HepG2 (cell line): ENCODE results near the gene GRIK5. TPM values are rescaled to one million over a fixed set of nuclear protein-coding genes. Genes with fewer than 3 reads are reported as not detected.

ENCODE experiments used
- AGO1 ChIP-seq: fragments of 200-400 bp; formaldehyde crosslinking; IDR thresholded peaks from 2 replicates; pipeline ENCODE4 v1.6.1; 2017; ENCODE audit warnings: mild to moderate bottlenecking, low read depth, low read length, moderate library complexity; ENCODE audit not compliant: poor library complexity, severe bottlenecking
- HNF4G ChIP-seq, 2 experiments: sonication (generic) in 1 of 2; formaldehyde crosslinking in 1 of 2; IDR thresholded peaks; 2 replicates each; pipeline versions ENCODE4 v1.4.0 to v1.6.1; 2011 to 2020; ENCODE audit warnings: borderline replicate concordance in 2 of 2, low read depth in 2 of 2, mild to moderate bottlenecking in 2 of 2, low read length in 1 of 2, missing genetic modification reagents in 1 of 2, moderate library complexity in 1 of 2
- HNRNPLL ChIP-seq: fragments of 200-400 bp; formaldehyde crosslinking; IDR thresholded peaks from 2 replicates; pipeline ENCODE4 v1.6.1; 2017; ENCODE audit warnings: mild to moderate bottlenecking, low read depth, low read length; ENCODE audit not compliant: poor library complexity, severe bottlenecking
- NRL ChIP-seq: sonication (generic); formaldehyde crosslinking; IDR thresholded peaks from 2 replicates; pipeline ENCODE4 v1.5.0; 2020; ENCODE audit warnings: missing genetic modification reagents, mild to moderate bottlenecking, moderate library complexity, borderline replicate concordance
- RBAK ChIP-seq: sonication (generic); formaldehyde crosslinking; IDR thresholded peaks from 2 replicates; pipeline ENCODE4 v1.5.1; 2020; ENCODE audit warnings: mild to moderate bottlenecking, missing genetic modification reagents
- ZBTB1 ChIP-seq: sonication (generic); formaldehyde crosslinking; IDR thresholded peaks from 2 replicates; pipeline ENCODE4 v1.4.0; 2020; ENCODE audit warnings: missing genetic modification reagents, borderline replicate concordance
- ZNF329 ChIP-seq: sonication (generic); formaldehyde crosslinking; IDR thresholded peaks from 2 replicates; pipeline ENCODE4 v1.9.0; 2021; ENCODE audit warnings: low read depth, mild to moderate bottlenecking, missing genetic modification reagents
- ZNF530 ChIP-seq: sonication (generic); formaldehyde crosslinking; IDR thresholded peaks from 2 replicates; pipeline ENCODE4 v1.5.0; 2020; ENCODE audit warnings: low read depth, mild to moderate bottlenecking, missing genetic modification reagents
- ZNF564 ChIP-seq: sonication (generic); formaldehyde crosslinking; IDR thresholded peaks from 2 replicates; pipeline ENCODE4 v1.8.1; 2023; ENCODE audit warnings: mild to moderate bottlenecking, missing genetic modification reagents
- ZNF569 ChIP-seq: sonication (generic); formaldehyde crosslinking; IDR thresholded peaks from 2 replicates; pipeline ENCODE4 v1.5.0; 2020; ENCODE audit warnings: mild to moderate bottlenecking, missing genetic modification reagents, moderate library complexity, borderline replicate concordance
- polyA plus RNA-seq, 8 experiments: library from polyadenylated mRNA; depleted of rRNA in 3 of 8; stranded (reverse) in 7 of 8; unstranded in 1 of 8; fragments of >200 nt; fragmentation: Illumina TruSeq in 4 of 8; extraction: Trizol in 4 of 8; gene quantifications; 2 replicates each; pipeline versions ENCODE4 v1.2.1 to v1.2.3, GENCODE V29; 2011 to 2016; ENCODE audit warnings: low read depth in 4 of 8, missing spikeins in 1 of 8, mixed read lengths in 1 of 8; ENCODE audit not compliant: insufficient read depth in 1 of 8
- total RNA-seq, 5 experiments: library from RNA; depleted of rRNA; stranded (reverse); fragments of >200 nt; fragmentation: Illumina TruSeq; extraction: Trizol; gene quantifications; 2 replicates each; pipeline ENCODE4 v1.2.3, GENCODE V29; 2016; ENCODE audit warnings: low read depth in 1 of 5
- TF ChIP-seq, protein P1 (sequence below): sonication (generic); formaldehyde crosslinking; IDR thresholded peaks from 2 replicates; pipeline ENCODE4 v1.5.0; 2020; ENCODE audit warnings: mild to moderate bottlenecking, missing genetic modification reagents, moderate library complexity
- TF ChIP-seq, protein P2 (sequence below): sonication (generic); formaldehyde crosslinking; IDR thresholded peaks from 2 replicates; pipeline ENCODE4 v1.5.1; 2020; ENCODE audit warnings: mild to moderate bottlenecking, missing genetic modification reagents, moderate library complexity
- TF ChIP-seq, protein P3 (sequence below): sonication (generic); formaldehyde crosslinking; IDR thresholded peaks from 2 replicates; pipeline ENCODE4 v1.4.0; 2020; ENCODE audit warnings: missing genetic modification reagents, borderline replicate concordance

The GRIK5 gene
- total and polyA plus RNA-seq, 2 of the 13 experiments (the other 11 are each of a cell fraction or from before 2014, with no cell fraction given) = not detected

DNA sequence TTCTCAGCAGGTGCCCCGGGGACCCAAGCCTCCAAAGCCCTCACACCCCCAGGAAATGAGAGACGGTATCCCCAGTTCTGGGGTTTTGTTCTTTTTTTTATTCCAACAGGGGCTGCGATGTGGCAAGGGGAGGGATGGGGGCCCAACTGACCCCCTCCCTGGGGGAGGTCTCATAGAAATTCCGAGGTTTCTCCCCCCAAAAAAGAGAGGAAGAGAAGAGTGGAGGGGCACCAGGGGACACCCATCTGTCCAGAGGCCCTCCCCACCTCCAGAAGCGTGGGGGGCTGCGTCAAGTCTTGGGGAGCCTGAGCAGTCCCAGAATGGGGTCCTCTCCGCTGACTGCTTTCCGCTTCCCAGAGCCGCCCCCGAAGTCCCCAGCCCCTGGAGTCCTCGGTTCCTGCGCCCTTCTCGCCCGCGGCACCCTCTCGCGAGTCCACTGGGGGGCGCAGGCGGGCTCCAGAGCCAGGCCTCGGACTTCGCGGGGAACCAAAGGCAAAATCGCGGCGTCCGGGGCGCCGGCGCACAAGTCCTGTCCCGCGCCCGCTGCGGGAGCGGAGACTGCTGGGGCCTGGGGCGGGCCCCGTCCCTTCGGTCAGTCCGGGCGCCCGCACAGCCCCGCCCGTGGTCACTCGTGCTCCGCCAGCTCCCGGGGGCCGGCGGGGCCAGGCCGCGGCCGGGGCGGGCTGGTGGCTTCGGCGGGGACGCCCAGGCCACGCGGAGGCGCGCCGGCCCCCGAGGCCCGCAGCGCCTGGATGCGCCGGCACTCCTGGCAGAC lies 71.6 kb downstream of the GRIK5 start (continued):
- TF ChIP-seq, protein P1, sequence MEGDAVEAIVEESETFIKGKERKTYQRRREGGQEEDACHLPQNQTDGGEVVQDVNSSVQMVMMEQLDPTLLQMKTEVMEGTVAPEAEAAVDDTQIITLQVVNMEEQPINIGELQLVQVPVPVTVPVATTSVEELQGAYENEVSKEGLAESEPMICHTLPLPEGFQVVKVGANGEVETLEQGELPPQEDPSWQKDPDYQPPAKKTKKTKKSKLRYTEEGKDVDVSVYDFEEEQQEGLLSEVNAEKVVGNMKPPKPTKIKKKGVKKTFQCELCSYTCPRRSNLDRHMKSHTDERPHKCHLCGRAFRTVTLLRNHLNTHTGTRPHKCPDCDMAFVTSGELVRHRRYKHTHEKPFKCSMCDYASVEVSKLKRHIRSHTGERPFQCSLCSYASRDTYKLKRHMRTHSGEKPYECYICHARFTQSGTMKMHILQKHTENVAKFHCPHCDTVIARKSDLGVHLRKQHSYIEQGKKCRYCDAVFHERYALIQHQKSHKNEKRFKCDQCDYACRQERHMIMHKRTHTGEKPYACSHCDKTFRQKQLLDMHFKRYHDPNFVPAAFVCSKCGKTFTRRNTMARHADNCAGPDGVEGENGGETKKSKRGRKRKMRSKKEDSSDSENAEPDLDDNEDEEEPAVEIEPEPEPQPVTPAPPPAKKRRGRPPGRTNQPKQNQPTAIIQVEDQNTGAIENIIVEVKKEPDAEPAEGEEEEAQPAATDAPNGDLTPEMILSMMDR (CRISPR knock-in tag) = peak; percentile 67
- TF ChIP-seq ZNF569 (CRISPR knock-in tag) = no peak
- no peak for TF ChIP-seq AGO1
- TF ChIP-seq, protein P2, sequence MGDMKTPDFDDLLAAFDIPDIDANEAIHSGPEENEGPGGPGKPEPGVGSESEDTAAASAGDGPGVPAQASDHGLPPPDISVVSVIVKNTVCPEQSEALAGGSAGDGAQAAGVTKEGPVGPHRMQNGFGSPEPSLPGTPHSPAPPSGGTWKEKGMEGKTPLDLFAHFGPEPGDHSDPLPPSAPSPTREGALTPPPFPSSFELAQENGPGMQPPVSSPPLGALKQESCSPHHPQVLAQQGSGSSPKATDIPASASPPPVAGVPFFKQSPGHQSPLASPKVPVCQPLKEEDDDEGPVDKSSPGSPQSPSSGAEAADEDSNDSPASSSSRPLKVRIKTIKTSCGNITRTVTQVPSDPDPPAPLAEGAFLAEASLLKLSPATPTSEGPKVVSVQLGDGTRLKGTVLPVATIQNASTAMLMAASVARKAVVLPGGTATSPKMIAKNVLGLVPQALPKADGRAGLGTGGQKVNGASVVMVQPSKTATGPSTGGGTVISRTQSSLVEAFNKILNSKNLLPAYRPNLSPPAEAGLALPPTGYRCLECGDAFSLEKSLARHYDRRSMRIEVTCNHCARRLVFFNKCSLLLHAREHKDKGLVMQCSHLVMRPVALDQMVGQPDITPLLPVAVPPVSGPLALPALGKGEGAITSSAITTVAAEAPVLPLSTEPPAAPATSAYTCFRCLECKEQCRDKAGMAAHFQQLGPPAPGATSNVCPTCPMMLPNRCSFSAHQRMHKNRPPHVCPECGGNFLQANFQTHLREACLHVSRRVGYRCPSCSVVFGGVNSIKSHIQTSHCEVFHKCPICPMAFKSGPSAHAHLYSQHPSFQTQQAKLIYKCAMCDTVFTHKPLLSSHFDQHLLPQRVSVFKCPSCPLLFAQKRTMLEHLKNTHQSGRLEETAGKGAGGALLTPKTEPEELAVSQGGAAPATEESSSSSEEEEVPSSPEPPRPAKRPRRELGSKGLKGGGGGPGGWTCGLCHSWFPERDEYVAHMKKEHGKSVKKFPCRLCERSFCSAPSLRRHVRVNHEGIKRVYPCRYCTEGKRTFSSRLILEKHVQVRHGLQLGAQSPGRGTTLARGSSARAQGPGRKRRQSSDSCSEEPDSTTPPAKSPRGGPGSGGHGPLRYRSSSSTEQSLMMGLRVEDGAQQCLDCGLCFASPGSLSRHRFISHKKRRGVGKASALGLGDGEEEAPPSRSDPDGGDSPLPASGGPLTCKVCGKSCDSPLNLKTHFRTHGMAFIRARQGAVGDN (CRISPR knock-in tag) = peak; percentile 19; the same call in 1 of the 2 replicates
- no peak for TF ChIP-seq NRL (CRISPR knock-in tag)
- no peak for TF ChIP-seq ZBTB1 (CRISPR knock-in tag)
- TF ChIP-seq HNF4G (IDR thresholded peaks at IDR 0.05; ENCODE audit: borderline replicate concordance, low read depth, low read length) = no peak
- TF ChIP-seq HNF4G (CRISPR knock-in tag; IDR thresholded peaks at IDR 0.05; ENCODE audit: borderline replicate concordance, low read depth) = no peak
- no peak for TF ChIP-seq ZNF530 (CRISPR knock-in tag)
- TF ChIP-seq, protein P3, sequence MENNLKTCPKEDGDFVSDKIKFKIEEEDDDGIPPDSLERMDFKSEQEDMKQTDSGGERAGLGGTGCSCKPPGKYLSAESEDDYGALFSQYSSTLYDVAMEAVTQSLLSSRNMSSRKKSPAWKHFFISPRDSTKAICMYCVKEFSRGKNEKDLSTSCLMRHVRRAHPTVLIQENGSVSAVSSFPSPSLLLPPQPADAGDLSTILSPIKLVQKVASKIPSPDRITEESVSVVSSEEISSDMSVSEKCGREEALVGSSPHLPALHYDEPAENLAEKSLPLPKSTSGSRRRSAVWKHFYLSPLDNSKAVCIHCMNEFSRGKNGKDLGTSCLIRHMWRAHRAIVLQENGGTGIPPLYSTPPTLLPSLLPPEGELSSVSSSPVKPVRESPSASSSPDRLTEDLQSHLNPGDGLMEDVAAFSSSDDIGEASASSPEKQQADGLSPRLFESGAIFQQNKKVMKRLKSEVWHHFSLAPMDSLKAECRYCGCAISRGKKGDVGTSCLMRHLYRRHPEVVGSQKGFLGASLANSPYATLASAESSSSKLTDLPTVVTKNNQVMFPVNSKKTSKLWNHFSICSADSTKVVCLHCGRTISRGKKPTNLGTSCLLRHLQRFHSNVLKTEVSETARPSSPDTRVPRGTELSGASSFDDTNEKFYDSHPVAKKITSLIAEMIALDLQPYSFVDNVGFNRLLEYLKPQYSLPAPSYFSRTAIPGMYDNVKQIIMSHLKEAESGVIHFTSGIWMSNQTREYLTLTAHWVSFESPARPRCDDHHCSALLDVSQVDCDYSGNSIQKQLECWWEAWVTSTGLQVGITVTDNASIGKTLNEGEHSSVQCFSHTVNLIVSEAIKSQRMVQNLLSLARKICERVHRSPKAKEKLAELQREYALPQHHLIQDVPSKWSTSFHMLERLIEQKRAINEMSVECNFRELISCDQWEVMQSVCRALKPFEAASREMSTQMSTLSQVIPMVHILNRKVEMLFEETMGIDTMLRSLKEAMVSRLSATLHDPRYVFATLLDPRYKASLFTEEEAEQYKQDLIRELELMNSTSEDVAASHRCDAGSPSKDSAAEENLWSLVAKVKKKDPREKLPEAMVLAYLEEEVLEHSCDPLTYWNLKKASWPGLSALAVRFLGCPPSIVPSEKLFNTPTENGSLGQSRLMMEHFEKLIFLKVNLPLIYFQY = no peak
- TF ChIP-seq HNRNPLL = peak; percentile 18
- TF ChIP-seq ZNF564 (CRISPR knock-in tag) = no peak
- TF ChIP-seq RBAK (CRISPR knock-in tag) = no peak
- peak; percentile 79; the same call in 1 of the 2 replicates for TF ChIP-seq ZNF329
